Adipocyte (in vitro differentiated cells): ENCODE measurements around the gene THSD7B.
A peak's percentile ranks its signal among the peaks of the same experiment; 100 is the strongest.
"Not testable (repeated sequence)": the region's sequence is repeated elsewhere in the genome, so short reads cannot be mapped to it uniquely, and the experiment has no call there.

ENCODE experiments used
- DNase-seq: peaks from one replicate; pipeline ENCODE4 v3.0.0-alpha.2; 2015; ENCODE audit warnings: low read depth
- H3K27me3 ChIP-seq: replicated peaks from 2 replicates; pipeline ENCODE4 v1.7.0; 2013; ENCODE audit warnings: mild to moderate bottlenecking, low read length, moderate library complexity; ENCODE audit not compliant: control insufficient read depth, insufficient read depth
- H3K36me3 ChIP-seq: 2 replicates; pipeline ENCODE4 v1.7.0; 2013; ENCODE audit warnings: low read length, mild to moderate bottlenecking, moderate library complexity; ENCODE audit not compliant: control insufficient read depth, insufficient read depth, severe bottlenecking
- H3K4me1 ChIP-seq: 2 replicates; pipeline ENCODE4 v1.7.0; 2013; ENCODE audit warnings: mild to moderate bottlenecking, low read length, moderate library complexity; ENCODE audit not compliant: control insufficient read depth, insufficient read depth
- H3K4me3 ChIP-seq: 2 replicates; pipeline ENCODE4 v1.7.0; 2013; ENCODE audit warnings: mild to moderate bottlenecking, low read length, moderate library complexity
- H3K9ac ChIP-seq: 2 replicates; pipeline ENCODE4 v1.7.0; 2013; ENCODE audit warnings: mild to moderate bottlenecking, low read length, moderate library complexity
- H3K9me3 ChIP-seq: 2 replicates; pipeline ENCODE4 v1.7.0; 2013; ENCODE audit warnings: mild to moderate bottlenecking, low read length, moderate library complexity; ENCODE audit not compliant: control insufficient read depth

THSD7B gene

GRCh38 chr2:136932700-136933099 is 167.4 kb downstream of the THSD7B start:
- no peaks in the 10 kb centered on the region for H3K36me3 ChIP-seq
- H3K4me3 ChIP-seq: no peak overlapping the region
- no peak overlapping the region for H3K9ac ChIP-seq
- H3K4me1 ChIP-seq: no peaks in the 10 kb centered on the region
- no peaks in the 10 kb centered on the region for H3K27me3 ChIP-seq
- H3K9me3 ChIP-seq: no peaks in the 10 kb centered on the region
- peak; percentile 5 for DNase-seq

- no peaks in the 10 kb centered on the region for H3K27me3 ChIP-seq
- H3K9me3 ChIP-seq: no peaks in the 10 kb centered on the region
- H3K4me3 ChIP-seq: no peak overlapping the region
- H3K4me1 ChIP-seq: no peaks in the 10 kb centered on the region
- no peak overlapping the region for H3K9ac ChIP-seq
- DNase-seq: no peak
- no peaks in the 10 kb centered on the region for H3K36me3 ChIP-seq
Measured at GRCh38 chr2:136935119-136935518, 169.8 kb downstream of the THSD7B start.

- Histone ChIP-seq H3K9me3 (no peaks in the 10 kb centered on the region), H3K27me3 (no peaks in the 10 kb centered on the region), H3K36me3 (no peaks in the 10 kb centered on the region), H3K4me1 (no peaks in the 10 kb centered on the region), H3K4me3 (no peak overlapping the region), H3K9ac (no peak overlapping the region)
- DNase-seq: no peak
Measured at GRCh38 chr2:136956050-136956449, 190.7 kb downstream of the THSD7B start.

- H3K9ac ChIP-seq: no peak overlapping the region
- no peak overlapping the region for H3K4me3 ChIP-seq
- H3K27me3 ChIP-seq: no peaks in the 10 kb centered on the region
- H3K9me3 ChIP-seq: no peaks in the 10 kb centered on the region
- DNase-seq: no peak
- H3K36me3 ChIP-seq: no peaks in the 10 kb centered on the region
- no peaks in the 10 kb centered on the region for H3K4me1 ChIP-seq
Measured at GRCh38 chr2:136957044-136957443, 191.7 kb downstream of the THSD7B start.

GRCh38 chr2:136962105-136962725 is 196.9 kb downstream of the THSD7B start:
- DNase-seq: no peak
- Histone ChIP-seq H3K4me3 (no peak overlapping the region), H3K4me1 (no peaks in the 10 kb centered on the region), H3K27me3 (no peaks in the 10 kb centered on the region), H3K9me3 (no peaks in the 10 kb centered on the region), H3K36me3 (no peaks in the 10 kb centered on the region), H3K9ac (no peak overlapping the region)

- H3K9ac ChIP-seq: no peak overlapping the region
- H3K9me3 ChIP-seq: no peaks in the 10 kb centered on the region
- H3K4me3 ChIP-seq: no peak overlapping the region
- H3K36me3 ChIP-seq: no peaks in the 10 kb centered on the region
- DNase-seq: no peak
- H3K27me3 ChIP-seq: no peaks in the 10 kb centered on the region
- H3K4me1 ChIP-seq: no peaks in the 10 kb centered on the region
Measured at GRCh38 chr2:136966485-136966884, 201.1 kb downstream of the THSD7B start.

- no peak overlapping the region for H3K9ac ChIP-seq
- peaks cover 2% of the 10 kb centered on the region for H3K4me1 ChIP-seq
- no peaks in the 10 kb centered on the region for H3K36me3 ChIP-seq
- DNase-seq: no peak
- H3K9me3 ChIP-seq: no peaks in the 10 kb centered on the region
- no peaks in the 10 kb centered on the region for H3K27me3 ChIP-seq
- H3K4me3 ChIP-seq: no peak overlapping the region
Measured at GRCh38 chr2:136980303-136980702, 215.0 kb downstream of the THSD7B start.

- not testable (repeated sequence) for H3K4me1 ChIP-seq, DNase-seq, H3K9me3 ChIP-seq, H3K27me3 ChIP-seq, H3K9ac ChIP-seq, H3K36me3 ChIP-seq, H3K4me3 ChIP-seq
Measured at GRCh38 chr2:136981689-136982088, 216.3 kb downstream of the THSD7B start.

DNA sequence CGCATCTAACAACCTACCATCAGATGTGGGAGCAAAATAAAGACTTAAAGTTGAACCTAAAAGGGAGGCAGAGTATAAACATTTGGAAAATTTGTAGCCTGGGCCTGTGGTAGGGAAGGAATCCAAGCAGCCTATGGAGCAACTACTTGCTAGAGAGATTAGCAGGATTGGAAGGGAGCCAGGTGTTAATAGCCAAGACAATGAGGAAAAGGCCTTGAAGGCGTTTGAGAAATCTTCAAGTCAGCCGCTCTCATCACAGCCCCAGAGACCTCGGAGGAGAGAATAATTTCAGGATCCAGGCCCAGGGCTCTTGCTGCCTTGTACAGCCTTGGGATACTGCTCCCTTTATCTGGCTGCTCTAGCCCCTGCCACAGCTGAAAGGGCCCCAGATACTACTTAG is 219.7 kb downstream of the THSD7B start:
- Histone ChIP-seq H3K4me3 (no peak overlapping the region), H3K9me3 (no peaks in the 10 kb centered on the region), H3K27me3 (peaks cover 3% of the 10 kb centered on the region), H3K4me1 (peaks cover 3% of the 10 kb centered on the region), H3K9ac (no peak overlapping the region), H3K36me3 (no peaks in the 10 kb centered on the region)
- no peak for DNase-seq

DNA sequence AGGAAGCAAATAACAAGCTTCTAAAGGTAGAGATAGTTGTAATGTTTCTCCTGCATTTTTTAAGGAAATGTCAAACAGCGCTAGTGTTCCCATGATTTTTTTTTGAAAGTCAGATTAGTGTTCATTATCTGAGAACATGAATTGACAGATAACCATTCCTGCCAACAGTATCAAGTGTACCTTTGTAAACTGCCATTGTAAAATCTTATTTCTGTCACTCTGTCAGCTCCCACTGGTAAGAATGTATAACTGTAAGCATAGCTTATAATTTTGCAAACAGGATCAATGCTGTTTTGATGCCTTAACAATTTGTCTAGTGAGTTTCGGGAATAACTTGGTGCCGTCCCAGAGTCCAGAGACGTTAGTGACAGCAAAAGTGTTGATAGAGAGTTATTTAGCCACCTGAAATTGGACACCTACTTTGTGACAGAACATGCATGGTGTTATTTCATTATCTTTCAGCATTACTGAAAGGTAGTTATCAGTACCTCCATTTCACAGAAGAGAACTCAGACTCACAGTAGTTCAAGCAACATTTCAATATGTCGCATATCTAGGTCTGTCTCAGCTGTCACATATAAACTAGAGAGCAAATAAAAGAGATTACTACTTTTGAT is 221.4 kb downstream of the THSD7B start:
- Histone ChIP-seq H3K27me3 (peaks cover 3% of the 10 kb centered on the region), H3K4me1 (peaks cover 3% of the 10 kb centered on the region)

DNA sequence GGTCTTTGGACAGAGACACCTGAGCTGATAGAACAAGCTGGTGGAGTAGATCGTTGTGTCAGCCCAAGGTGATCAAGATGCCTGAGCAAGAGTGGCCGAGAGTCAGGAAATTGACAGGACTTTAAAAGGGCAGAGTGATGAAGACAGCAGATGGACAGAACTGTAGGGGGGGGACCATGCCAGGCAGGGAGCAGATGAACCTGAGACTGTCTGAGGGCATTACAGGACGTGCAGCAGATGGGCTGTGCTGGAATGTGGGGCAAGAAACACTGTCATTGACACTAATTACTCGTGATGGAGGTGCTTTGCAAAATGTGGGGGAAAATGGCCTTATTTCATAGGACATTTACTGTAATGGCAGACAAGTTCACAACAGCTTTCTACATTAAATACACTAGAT is 225.0 kb downstream of the THSD7B start:
- Histone ChIP-seq H3K9ac (no peak overlapping the region), H3K9me3 (no peaks in the 10 kb centered on the region), H3K4me1 (peaks cover 7% of the 10 kb centered on the region), H3K27me3 (peaks cover 11% of the 10 kb centered on the region), H3K36me3 (no peaks in the 10 kb centered on the region), H3K4me3 (no peak overlapping the region)
- no peak for DNase-seq

More for the DNA sequence above, 221.4 kb downstream of the THSD7B start:
- Histone ChIP-seq H3K36me3 (no peaks in the 10 kb centered on the region), H3K9ac (no peak overlapping the region), H3K9me3 (no peaks in the 10 kb centered on the region), H3K4me3 (no peak overlapping the region)
- no peak for DNase-seq

- no peaks in the 10 kb centered on the region for H3K9me3 ChIP-seq
- DNase-seq: no peak
- no peaks in the 10 kb centered on the region for H3K36me3 ChIP-seq
- no peak overlapping the region for H3K4me3 ChIP-seq
- H3K9ac ChIP-seq: no peak overlapping the region
- H3K27me3 ChIP-seq: peaks cover 8% of the 10 kb centered on the region
- peaks cover 6% of the 10 kb centered on the region for H3K4me1 ChIP-seq
Measured at GRCh38 chr2:136994793-136995192, 229.4 kb downstream of the THSD7B start.
